ENCODE measurements around the gene GALNT10.

Gene GALNT10

GRCh38 chr5:154451957-154452356 is 261.4 kb downstream of the GALNT10 start:
- H3K9me3 ChIP-seq = no peaks in the 10 kb centered on the region
- H3K36me3 ChIP-seq = peaks cover 26% of the 10 kb centered on the region
- H3K4me1 ChIP-seq = peaks cover 3% of the 10 kb centered on the region
- no peaks in the 10 kb centered on the region for H3K27me3 ChIP-seq
- TF ChIP-seq CTCF (IDR thresholded peaks at IDR 0.05; ENCODE audit: low read depth, low read length) = no peak
- no peak for DNase-seq
- H3K4me3 ChIP-seq (ENCODE audit: low read depth, low read length) = no peak overlapping the region

GRCh38 chr5:154455585-154455984 is 265.1 kb downstream of the GALNT10 start:
- no peak for DNase-seq
- no peaks in the 10 kb centered on the region for H3K27me3 ChIP-seq
- H3K36me3 ChIP-seq = peaks cover 39% of the 10 kb centered on the region
- H3K9me3 ChIP-seq = no peaks in the 10 kb centered on the region
- no peak for TF ChIP-seq CTCF (IDR thresholded peaks at IDR 0.05; ENCODE audit: low read depth, low read length)
- H3K4me1 ChIP-seq = no peaks in the 10 kb centered on the region; the same call in 1 of the 2 replicates
- no peak overlapping the region for H3K4me3 ChIP-seq (ENCODE audit: low read depth, low read length)

GRCh38 chr5:154456540-154456939 is 266.0 kb downstream of the GALNT10 start:
- DNase-seq = no peak
- H3K4me1 ChIP-seq = peaks cover 3% of the 10 kb centered on the region
- H3K4me3 ChIP-seq (ENCODE audit: low read depth, low read length) = no peak overlapping the region
- no peak for TF ChIP-seq CTCF (IDR thresholded peaks at IDR 0.05; ENCODE audit: low read depth, low read length)
- peaks cover 37% of the 10 kb centered on the region for H3K36me3 ChIP-seq
- no peaks in the 10 kb centered on the region for H3K27me3 ChIP-seq
- no peaks in the 10 kb centered on the region for H3K9me3 ChIP-seq

- peaks cover 9% of the 10 kb centered on the region for H3K4me1 ChIP-seq
- no peak for DNase-seq
- TF ChIP-seq CTCF (IDR thresholded peaks at IDR 0.05; ENCODE audit: low read depth, low read length) = no peak
- no peaks in the 10 kb centered on the region for H3K9me3 ChIP-seq
- H3K27me3 ChIP-seq = no peaks in the 10 kb centered on the region
- H3K4me3 ChIP-seq (ENCODE audit: low read depth, low read length) = no peak overlapping the region
- H3K36me3 ChIP-seq = peaks cover 29% of the 10 kb centered on the region
Observed at GRCh38 chr5:154459015-154459414, 268.5 kb downstream of the GALNT10 start.

- Histone ChIP-seq H3K9me3 (no peaks in the 10 kb centered on the region), H3K36me3 (peaks cover 21% of the 10 kb centered on the region), H3K4me1 (peaks cover 18% of the 10 kb centered on the region), H3K27me3 (no peaks in the 10 kb centered on the region), H3K4me3 (ENCODE audit: low read depth, low read length) (no peak overlapping the region)
- no peak for DNase-seq
- TF ChIP-seq CTCF (IDR thresholded peaks at IDR 0.05; ENCODE audit: low read depth, low read length) = no peak
Observed at GRCh38 chr5:154460172-154460571, 269.6 kb downstream of the GALNT10 start.

- peak; percentile 65 for TF ChIP-seq CTCF (IDR thresholded peaks at IDR 0.05; ENCODE audit: low read depth, low read length)
- Histone ChIP-seq H3K4me3 (ENCODE audit: low read depth, low read length) (no peak overlapping the region), H3K36me3 (peaks cover 14% of the 10 kb centered on the region), H3K27me3 (no peaks in the 10 kb centered on the region), H3K4me1 (peaks cover 19% of the 10 kb centered on the region), H3K9me3 (no peaks in the 10 kb centered on the region)
- DNase-seq = peak; percentile 81
Observed at GRCh38 chr5:154461531-154461930, 271.0 kb downstream of the GALNT10 start.

Measured in BE2C (cell line).